ENCODE data around the gene LARGE1.
"Not testable (repeated sequence)": the region's sequence is repeated elsewhere in the genome, so short reads cannot be mapped to it uniquely, and the experiment has no call there.

The LARGE1 gene

GRCh38 chr22:33860386-33860785, 59.9 kb downstream of the LARGE1 start:
- H2AFZ ChIP-seq (ENCODE audit: low read length) = no peak overlapping the region
- no peaks in the 10 kb centered on the region for H3K27me3 ChIP-seq (ENCODE audit: insufficient read depth, low read length, poor library complexity, severe bottlenecking)
- H4K20me1 ChIP-seq (ENCODE audit: insufficient read depth, low read length, poor library complexity, severe bottlenecking) = no peaks in the 10 kb centered on the region
- H3K9ac ChIP-seq (ENCODE audit: low read depth, low read length, poor library complexity, severe bottlenecking) = no peak overlapping the region
- H3K36me3 ChIP-seq (ENCODE audit: insufficient read depth, low read length) = no peaks in the 10 kb centered on the region
- H3K4me2 ChIP-seq (ENCODE audit: low read depth, low read length, poor library complexity, severe bottlenecking) = no peak overlapping the region
- no peaks in the 10 kb centered on the region for H3K4me1 ChIP-seq (ENCODE audit: insufficient read depth, low read length, poor library complexity, severe bottlenecking)
- H3K4me3 ChIP-seq (ENCODE audit: low read length, poor library complexity, severe bottlenecking) = no peak overlapping the region
- no peaks in the 10 kb centered on the region for H3K9me2 ChIP-seq (replicated peaks; ENCODE audit: low read depth, low read length)
- H3K9me3 ChIP-seq (ENCODE audit: insufficient read depth, low read depth, low read length) = peaks cover 8% of the 10 kb centered on the region; the same call in 1 of the 2 replicates
- no peaks in the 10 kb centered on the region for H3F3A ChIP-seq (ENCODE audit: low read depth)
- H3K79me2 ChIP-seq (ENCODE audit: insufficient read depth, low read length) = no peaks in the 10 kb centered on the region
- TF ChIP-seq EZH2phosphoT487 (IDR thresholded peaks at IDR 0.05; ENCODE audit: borderline replicate concordance) (no peak), CTCF (conservative IDR thresholded peaks at IDR 0.05; ENCODE audit: low read length) (no peak)

- Histone ChIP-seq H3K9me3 (ENCODE audit: insufficient read depth, low read depth, low read length) (peaks cover 8% of the 10 kb centered on the region; the same call in 1 of the 2 replicates), H3K4me3 (ENCODE audit: low read length, poor library complexity, severe bottlenecking) (no peak overlapping the region), H2AFZ (ENCODE audit: low read length) (no peak overlapping the region), H3K9me2 (replicated peaks; ENCODE audit: low read depth, low read length) (no peaks in the 10 kb centered on the region), H4K20me1 (ENCODE audit: insufficient read depth, low read length, poor library complexity, severe bottlenecking) (no peaks in the 10 kb centered on the region), H3K36me3 (ENCODE audit: insufficient read depth, low read length) (no peaks in the 10 kb centered on the region), H3K9ac (ENCODE audit: low read depth, low read length, poor library complexity, severe bottlenecking) (no peak overlapping the region), H3F3A (ENCODE audit: low read depth) (no peaks in the 10 kb centered on the region), H3K4me2 (ENCODE audit: low read depth, low read length, poor library complexity, severe bottlenecking) (no peak overlapping the region), H3K4me1 (ENCODE audit: insufficient read depth, low read length, poor library complexity, severe bottlenecking) (no peaks in the 10 kb centered on the region), H3K27me3 (ENCODE audit: insufficient read depth, low read length, poor library complexity, severe bottlenecking) (no peaks in the 10 kb centered on the region), H3K79me2 (ENCODE audit: insufficient read depth, low read length) (no peaks in the 10 kb centered on the region)
- TF ChIP-seq EZH2phosphoT487 (IDR thresholded peaks at IDR 0.05; ENCODE audit: borderline replicate concordance) = no peak
- TF ChIP-seq CTCF (conservative IDR thresholded peaks at IDR 0.05; ENCODE audit: low read length) = no peak
These were observed 61.0 kb downstream of the LARGE1 start for GRCh38 chr22:33859311-33859710.

- H3K4me2 ChIP-seq (ENCODE audit: low read depth, low read length, poor library complexity, severe bottlenecking) = not testable (repeated sequence)
These were observed 61.6 kb downstream of the LARGE1 start for GRCh38 chr22:33858653-33859052.

GRCh38 chr22:33857767-33858166, 62.5 kb downstream of the LARGE1 start:
- not testable (repeated sequence) for H3K4me1 ChIP-seq (ENCODE audit: insufficient read depth, low read length, poor library complexity, severe bottlenecking); H3K9ac ChIP-seq (ENCODE audit: low read depth, low read length, poor library complexity, severe bottlenecking); H3F3A ChIP-seq (ENCODE audit: low read depth); H3K9me3 ChIP-seq (ENCODE audit: insufficient read depth, low read depth, low read length); H3K36me3 ChIP-seq (ENCODE audit: insufficient read depth, low read length); H3K9me2 ChIP-seq (replicated peaks; ENCODE audit: low read depth, low read length); H3K27me3 ChIP-seq (ENCODE audit: insufficient read depth, low read length, poor library complexity, severe bottlenecking); H3K4me2 ChIP-seq (ENCODE audit: low read depth, low read length, poor library complexity, severe bottlenecking); H3K4me3 ChIP-seq (ENCODE audit: low read length, poor library complexity, severe bottlenecking); H2AFZ ChIP-seq (ENCODE audit: low read length); H4K20me1 ChIP-seq (ENCODE audit: insufficient read depth, low read length, poor library complexity, severe bottlenecking); H3K79me2 ChIP-seq (ENCODE audit: insufficient read depth, low read length)

More at GRCh38 chr22:33858653-33859052, 61.6 kb downstream of the LARGE1 start:
- not testable (repeated sequence) for H3K9ac ChIP-seq (ENCODE audit: low read depth, low read length, poor library complexity, severe bottlenecking); H2AFZ ChIP-seq (ENCODE audit: low read length); H3K27me3 ChIP-seq (ENCODE audit: insufficient read depth, low read length, poor library complexity, severe bottlenecking); H3K9me2 ChIP-seq (replicated peaks; ENCODE audit: low read depth, low read length); H3F3A ChIP-seq (ENCODE audit: low read depth); H4K20me1 ChIP-seq (ENCODE audit: insufficient read depth, low read length, poor library complexity, severe bottlenecking); H3K36me3 ChIP-seq (ENCODE audit: insufficient read depth, low read length); H3K4me3 ChIP-seq (ENCODE audit: low read length, poor library complexity, severe bottlenecking); H3K9me3 ChIP-seq (ENCODE audit: insufficient read depth, low read depth, low read length); H3K79me2 ChIP-seq (ENCODE audit: insufficient read depth, low read length); H3K4me1 ChIP-seq (ENCODE audit: insufficient read depth, low read length, poor library complexity, severe bottlenecking)
